H1 (cell line): ENCODE measurements around the gene TATDN2. TPM values are rescaled to one million over a fixed set of nuclear protein-coding genes. Genes with fewer than 3 reads are reported as not detected.
A peak's percentile ranks its signal among the peaks of the same experiment; 100 is the strongest.

Source experiments
- CTCF ChIA-PET: fragments of 300-600 bp; sonication (Branson Sonifier 250); formaldehyde crosslinking; loops from one replicate; lab custom pipeline; 2021; ENCODE audit not compliant: partially characterized antibody; lab: Charles Lee
- POLR2A ChIA-PET: fragments of 300-600 bp; sonication (Branson Sonifier 250); formaldehyde crosslinking; loops from one replicate; lab custom pipeline; 2021; ENCODE audit warnings: inconsistent platforms; ENCODE audit not compliant: partially characterized antibody; lab: Charles Lee
- DNase-seq, 2 experiments: peaks; one replicate each; pipeline versions ENCODE4 v3.0.0 to v3.0.0-alpha.2; 2010 to 2022; ENCODE audit warnings: low spot score in 2 of 2, low read depth in 1 of 2, mixed read lengths in 1 of 2
- FAIRE-seq: peaks from 2 replicates; lab custom pipeline; 2011; peaks lifted over from hg19 to GRCh38; lab: Jason Lieb, UNC
- H2AFZ ChIP-seq: 2 replicates; pipeline ENCODE4 v1.8.1; 2012; ENCODE audit warnings: low read length, inconsistent platforms
- H2AK5ac ChIP-seq: 2 replicates; pipeline ENCODE4 v1.6.1; 2013; ENCODE audit warnings: low read depth, low read length
- H2BK120ac ChIP-seq: replicated peaks from 2 replicates; pipeline ENCODE3; 2013; ENCODE audit warnings: low read depth, low read length, inconsistent platforms
- H2BK12ac ChIP-seq: 2 replicates; pipeline ENCODE4 v1.6.1; 2013; ENCODE audit warnings: low read depth, low read length
- H2BK15ac ChIP-seq: 2 replicates; pipeline ENCODE4 v1.6.1; 2013; ENCODE audit warnings: low read length
- H2BK20ac ChIP-seq: 2 replicates; pipeline ENCODE4 v1.6.1; 2013; ENCODE audit warnings: low read length
- H2BK5ac ChIP-seq: 2 replicates; pipeline ENCODE4 v1.6.1; 2013; ENCODE audit warnings: low read depth, low read length
- H3K14ac ChIP-seq: 2 replicates; pipeline ENCODE4 v1.6.1; 2013; ENCODE audit warnings: inconsistent platforms; ENCODE audit not compliant: insufficient read length
- H3K18ac ChIP-seq: 2 replicates; pipeline ENCODE4 v1.6.1; 2013; ENCODE audit warnings: low read length; ENCODE audit errors: extremely low read depth
- H3K23ac ChIP-seq: 2 replicates; pipeline ENCODE4 v1.6.1; 2013; ENCODE audit warnings: inconsistent platforms; ENCODE audit not compliant: insufficient read length
- H3K23me2 ChIP-seq: 2 replicates; pipeline ENCODE4 v1.6.1; 2013; ENCODE audit warnings: low read depth, low read length
- H3K27ac ChIP-seq: 2 replicates; pipeline ENCODE4 v1.6.1; 2011; ENCODE audit warnings: low read depth, low read length, inconsistent platforms
- H3K27me3 ChIP-seq, 4 experiments: replicated peaks in 1 of 4; 1 replicate in 1 of 4; 2 replicates in 3 of 4; pipeline versions ENCODE4 v1.6.1 to v1.8.1; 2011 to 2013; ENCODE audit warnings: low read length in 3 of 4, mild to moderate bottlenecking in 3 of 4, inconsistent platforms in 2 of 4, mixed read lengths in 2 of 4, moderate library complexity in 1 of 4; ENCODE audit not compliant: control insufficient read depth in 3 of 4, insufficient read depth in 3 of 4; ENCODE audit errors: extremely low read depth in 1 of 4
- H3K36me3 ChIP-seq, 4 experiments: 2 replicates each; pipeline versions ENCODE4 v1.6.1 to v1.8.1; 2011 to 2013; ENCODE audit warnings: mild to moderate bottlenecking in 4 of 4, low read length in 3 of 4, moderate library complexity in 2 of 4, control low read depth in 1 of 4, inconsistent platforms in 1 of 4; ENCODE audit not compliant: insufficient read depth in 4 of 4, control insufficient read depth in 2 of 4
- H3K4ac ChIP-seq: replicated peaks from 2 replicates; pipeline ENCODE3; 2013; ENCODE audit warnings: low read length, low read depth, mixed read lengths, inconsistent platforms; ENCODE audit not compliant: insufficient read length
- H3K4me1 ChIP-seq, 4 experiments: replicated peaks in 1 of 4; 1 replicate in 1 of 4; 2 replicates in 3 of 4; pipeline versions ENCODE4 v1.6.1 to v1.8.1; 2011 to 2013; ENCODE audit warnings: low read length in 3 of 4, inconsistent platforms in 2 of 4, mixed read lengths in 1 of 4; ENCODE audit not compliant: insufficient read depth in 4 of 4, control insufficient read depth in 3 of 4
- H3K4me2 ChIP-seq, 2 experiments: 2 replicates each; pipeline versions ENCODE4 v1.6.1 to v1.8.1; 2011 to 2013; ENCODE audit warnings: low read depth in 2 of 2, low read length in 2 of 2, control low read depth in 1 of 2, inconsistent platforms in 1 of 2, mild to moderate bottlenecking in 1 of 2; ENCODE audit not compliant: insufficient read depth in 1 of 2
- H3K4me3 ChIP-seq, 4 experiments: fragments of 200-600, 300-600 bp in 1 of 4; sonication (generic), shearing (Covaris generic), sonication (Bioruptor Twin) in 1 of 4; 2 replicates each; pipeline versions ENCODE4 v1.5.1 to v1.8.1; 2011 to 2016; ENCODE audit warnings: low read length in 4 of 4, low read depth in 3 of 4, control low read depth in 2 of 4, inconsistent platforms in 2 of 4, mild to moderate bottlenecking in 2 of 4, mixed read lengths in 1 of 4, moderate library complexity in 1 of 4; ENCODE audit not compliant: insufficient read depth in 2 of 4; ENCODE audit errors: extremely low read depth in 1 of 4
- H3K56ac ChIP-seq: replicated peaks from 2 replicates; pipeline ENCODE3; 2013; ENCODE audit warnings: low read depth, mild to moderate bottlenecking, mixed read lengths, low read length, inconsistent platforms; ENCODE audit not compliant: insufficient read length
- H3K79me1 ChIP-seq: 2 replicates; pipeline ENCODE4 v1.6.1; 2013; ENCODE audit warnings: low read depth, low read length, control low read depth
- H3K79me2 ChIP-seq, 2 experiments: 2 replicates each; pipeline versions ENCODE4 v1.6.1 to v1.8.1; 2012 to 2013; ENCODE audit warnings: low read length in 2 of 2, mild to moderate bottlenecking in 2 of 2, inconsistent platforms in 1 of 2; ENCODE audit not compliant: insufficient read depth in 2 of 2, control insufficient read depth in 1 of 2
- H3K9ac ChIP-seq, 4 experiments: replicated peaks in 1 of 4; 1 replicate in 1 of 4; 2 replicates in 3 of 4; pipeline versions ENCODE4 v1.6.1 to v1.8.1; 2011 to 2013; ENCODE audit warnings: low read depth in 3 of 4, low read length in 3 of 4, control low read depth in 2 of 4, mild to moderate bottlenecking in 2 of 4, moderate library complexity in 2 of 4, inconsistent platforms in 1 of 4; ENCODE audit errors: extremely low read depth in 1 of 4
- H3K9me3 ChIP-seq, 2 experiments: 2 replicates each; pipeline versions ENCODE4 v1.6.1 to v1.8.1; 2012 to 2013; ENCODE audit warnings: mild to moderate bottlenecking in 2 of 2, moderate library complexity in 2 of 2, control low read depth in 1 of 2, inconsistent platforms in 1 of 2, low read depth in 1 of 2, low read length in 1 of 2, mixed read lengths in 1 of 2; ENCODE audit not compliant: insufficient read depth in 2 of 2
- H4K20me1 ChIP-seq, 2 experiments: replicated peaks in 1 of 2; 2 replicates each; pipeline versions ENCODE3 to v1.8.1; 2011 to 2013; ENCODE audit warnings: inconsistent platforms in 2 of 2, low read length in 2 of 2, mild to moderate bottlenecking in 1 of 2; ENCODE audit not compliant: insufficient read depth in 2 of 2, control insufficient read depth in 1 of 2
- H4K5ac ChIP-seq: 2 replicates; pipeline ENCODE4 v1.6.1; 2013; ENCODE audit warnings: low read length, low read depth, mixed read lengths, inconsistent platforms; ENCODE audit not compliant: insufficient read length
- H4K8ac ChIP-seq: 2 replicates; pipeline ENCODE4 v1.8.0; 2013; ENCODE audit warnings: mild to moderate bottlenecking, moderate library complexity, low read length, inconsistent platforms; ENCODE audit not compliant: insufficient read depth; ENCODE audit errors: extremely low read depth
- H4K91ac ChIP-seq: replicated peaks from 2 replicates; pipeline ENCODE3; 2013; ENCODE audit warnings: low read length, mixed read lengths, inconsistent platforms; ENCODE audit not compliant: insufficient read length
- BRCA1 ChIP-seq: IDR thresholded peaks from 2 replicates; pipeline ENCODE4 v1.6.1; 2012; ENCODE audit warnings: low read depth, low read length, improper control_type of control experiment
- CEBPB ChIP-seq: IDR thresholded peaks from 2 replicates; pipeline ENCODE4 v1.6.1; 2012; ENCODE audit warnings: low read depth, low read length
- KDM5A ChIP-seq: fragments of 200-600 bp; IDR thresholded peaks from 2 replicates; pipeline ENCODE4 v1.7.1; 2012; ENCODE audit warnings: mild to moderate bottlenecking, low read length, inconsistent platforms, mixed read lengths
- MAFK ChIP-seq: IDR thresholded peaks from 2 replicates; pipeline ENCODE4 v1.6.1; 2012; ENCODE audit warnings: low read depth, mild to moderate bottlenecking, improper control_type of control experiment, low read length
- NANOG ChIP-seq: IDR thresholded peaks from 2 replicates; pipeline ENCODE4 v1.6.1; 2011; ENCODE audit warnings: low read length, low read depth, mild to moderate bottlenecking, inconsistent platforms; ENCODE audit not compliant: insufficient read depth, poor library complexity, severe bottlenecking
- SIRT6 ChIP-seq: IDR thresholded peaks from one replicate; pipeline ENCODE4 v1.7.1; 2012; ENCODE audit warnings: low read length, inconsistent platforms
- SIX5 ChIP-seq: IDR thresholded peaks from 2 replicates; pipeline ENCODE4 v1.6.1; 2011; ENCODE audit warnings: mild to moderate bottlenecking, low read depth, low read length
- WGBS, 2 experiments: shearing (Covaris generic) in 1 of 2; methylation state at CpG; one replicate each; pipeline versions ENCODE4 v1.1.6 to v1.1.7; 2013 to 2015; ENCODE audit warnings: low lambda C conversion rate in 2 of 2, mixed read lengths in 2 of 2, inconsistent platforms in 1 of 2, low coverage in 1 of 2, missing lambda C conversion rate in 1 of 2; ENCODE audit not compliant: insufficient replicate concordance in 2 of 2, insufficient coverage in 1 of 2, insufficient read length in 1 of 2; ENCODE audit errors: extremely low coverage in 1 of 2, missing lambda C conversion rate in 1 of 2; 5-methylcytosine and 5-hydroxymethylcytosine counted together
- polyA plus RNA-seq, 7 experiments: library from polyadenylated mRNA; depleted of rRNA in 3 of 7; stranded (reverse) in 5 of 7; unstranded in 2 of 7; fragments of >200 nt in 5 of 7; fragments of 200-250 nt in 2 of 7; gene quantifications; 1 replicate in 5 of 7; 2 replicates in 1 of 7; 4 replicates in 1 of 7; pipeline versions ENCODE4 v1.2.1 to v1.2.3, GENCODE V29; 2011 to 2013; ENCODE audit warnings: missing spikeins in 2 of 7, mixed read lengths in 2 of 7
- total RNA-seq: library from RNA; stranded (reverse); fragmentation: NEBNext Ultra II Directional; extraction: Animal tissue kit (Norgen Biotek cat#: 25700); gene quantifications from 2 replicates; pipeline ENCODE4 v1.2.1, GENCODE V29; 2021

TATDN2 gene
- total and polyA plus RNA-seq, 2 of the 8 experiments (the other 6 are each of a cell fraction or from before 2014, with no cell fraction given): 12.1 to 34.8 TPM

DNA sequence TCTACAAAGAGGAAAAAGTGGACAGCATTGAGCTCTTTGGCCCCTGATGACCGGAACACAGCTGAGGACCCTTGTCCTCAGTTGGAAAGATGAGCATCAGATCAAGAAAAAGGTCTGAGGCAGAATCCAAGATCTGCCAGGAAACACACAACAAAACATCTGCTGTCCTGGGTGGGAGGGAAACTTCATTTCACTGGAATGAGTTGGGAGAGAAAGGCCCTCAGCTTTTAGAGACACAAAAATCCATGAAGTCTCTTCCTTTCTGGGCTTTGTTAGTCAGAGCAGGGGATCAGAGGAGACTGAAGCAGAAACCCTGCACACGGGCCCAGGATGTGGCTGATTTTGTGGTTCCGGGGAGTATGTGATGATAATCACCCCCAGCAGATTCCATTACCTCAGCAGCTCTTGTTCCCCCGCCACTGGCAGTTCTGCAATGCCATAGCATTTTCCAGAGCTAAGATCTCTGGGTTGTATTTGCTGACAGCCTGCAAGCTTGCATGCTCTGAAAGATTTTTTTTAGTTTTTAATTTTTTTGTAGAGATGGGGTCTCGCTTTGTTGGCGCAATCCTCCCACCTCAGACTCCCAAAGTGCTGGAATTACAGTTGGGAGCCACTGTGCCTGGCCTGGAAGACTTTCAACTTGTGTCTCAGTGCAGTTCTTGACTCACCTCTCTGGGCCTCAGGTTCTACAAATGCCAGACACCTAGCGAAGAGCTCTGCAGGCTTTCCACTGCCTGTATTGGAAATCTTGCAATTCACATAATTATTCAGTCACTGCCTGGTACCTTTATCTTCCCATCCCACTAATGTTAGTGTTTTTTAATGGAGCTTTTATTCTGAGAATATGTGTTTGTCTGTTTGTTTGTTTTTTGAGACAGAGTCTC is 5.8 kb upstream of the TATDN2 start:
- DNase-seq: no peak
- no peak for TF ChIP-seq KDM5A
- TF ChIP-seq SIX5: no peak
- no peak for TF ChIP-seq SIRT6
- no peak for TF ChIP-seq CEBPB
- no peak for TF ChIP-seq MAFK
- TF ChIP-seq BRCA1: no peak
- no peak for TF ChIP-seq NANOG
- 0 out of 2 replicates have a peak overlapping the region, but pooled peaks have one; percentile 9 for H2BK12ac ChIP-seq
- H4K20me1 ChIP-seq: no peaks in the 10 kb centered on the region
- H3K27me3 ChIP-seq: no peaks in the 10 kb centered on the region
- H3K23ac ChIP-seq: no peak overlapping the region
- peaks cover 0 to 2% (median 0%) of the 10 kb centered on the region in 4 experiments; a peak in 1 of 8 replicates for H3K36me3 ChIP-seq
- H3K79me1 ChIP-seq: no peaks in the 10 kb centered on the region
- no peak overlapping the region for H3K18ac ChIP-seq
- H3K9ac ChIP-seq: no peak overlapping the region
- no peak overlapping the region for H4K8ac ChIP-seq
- H3K9me3 ChIP-seq: no peaks in the 10 kb centered on the region
- no peak overlapping the region for H3K4me2 ChIP-seq
- no peak overlapping the region for H4K5ac ChIP-seq
- H2BK20ac ChIP-seq: no peak overlapping the region
- FAIRE-seq: no peak
- no peak overlapping the region for H3K14ac ChIP-seq
- no peaks in the 10 kb centered on the region; the same call in 1 of the 2 replicates for H3K23me2 ChIP-seq
- no peak overlapping the region for H3K56ac ChIP-seq
- H3K4me1 ChIP-seq: 0 out of 7 replicates have a peak, but pooled peaks cover 0 to 2% (median 1%) of the 10 kb centered on the region in 4 experiments
- no peak overlapping the region for H4K91ac ChIP-seq
- H3K4me3 ChIP-seq: no peak overlapping the region
- no peak overlapping the region for H3K27ac ChIP-seq
- H3K79me2 ChIP-seq: no peaks in the 10 kb centered on the region
- H2BK15ac ChIP-seq: no peak overlapping the region
- WGBS, 2 experiments: 95% methylated on average over 6 of the region's 7 CpGs; no CpG with 5 or more reads in 1 of the 2 experiments
- ChIA-PET POLR2A (interaction anchor here (0.6 kb wide), 2 partner anchors 30 to 378 kb away, joined by 3 read pairs; no protein-coding TSS in a partner anchor), CTCF (interaction anchor here (0.6 to 1.6 kb wide), 3 partner anchors 21 to 82 kb away, joined by 3 to 5 read pairs (median 4); no protein-coding TSS in a partner anchor)
- no peak overlapping the region for H2BK5ac ChIP-seq
- no peak overlapping the region for H2AK5ac ChIP-seq
- no peak overlapping the region for H2BK120ac ChIP-seq
- H2AFZ ChIP-seq: no peak overlapping the region
- H3K4ac ChIP-seq: no peak overlapping the region
